SK-N-MC (cell line): ENCODE measurements around the gene PDIA4.

ENCODE experiments used
- EZH2 ChIP-seq: fragments of 200-600 bp; sonication (generic); IDR thresholded peaks from one replicate; pipeline ENCODE4 v1.6.1; 2017; ENCODE audit warnings: antibody characterized with exemption
- POLR2AphosphoS5 ChIP-seq: IDR thresholded peaks from 2 replicates; pipeline ENCODE4 v1.6.1; 2012; ENCODE audit warnings: mild to moderate bottlenecking, low read depth, low read length, borderline replicate concordance

- TF ChIP-seq POLR2AphosphoS5 (no peak), EZH2 (no peak)
These were observed 17.9 kb downstream of the PDIA4 start for GRCh38 chr7:149010451-149010850.
